Nephron progenitor cell (in vitro differentiated cells): ENCODE measurements around the gene TCAP.

Experiments used
- DNase-seq: peaks from one replicate; pipeline ENCODE4 v3.0.0; 2021
- H3K27ac Mint-ChIP-seq: 2 replicates; pipeline ENCODE4 v1.8.0; 2021; ENCODE audit warnings: mild to moderate bottlenecking, moderate library complexity, mixed read lengths
- H3K27me3 Mint-ChIP-seq: 2 replicates; pipeline ENCODE4 v1.8.0; 2021; ENCODE audit warnings: mild to moderate bottlenecking, low read depth, mixed read lengths; ENCODE audit not compliant: poor library complexity
- H3K36me3 Mint-ChIP-seq: 2 replicates; pipeline ENCODE4 v1.8.0; 2021; ENCODE audit warnings: low read depth, mixed read lengths
- H3K4me1 Mint-ChIP-seq: 2 replicates; pipeline ENCODE4 v1.8.0; 2021; ENCODE audit warnings: mixed read lengths
- H3K4me3 Mint-ChIP-seq: 2 replicates; pipeline ENCODE4 v1.8.0; 2021; ENCODE audit warnings: mild to moderate bottlenecking, moderate library complexity, mixed read lengths
- H3K9me3 Mint-ChIP-seq: 2 replicates; pipeline ENCODE4 v1.8.0; 2021; ENCODE audit warnings: mild to moderate bottlenecking, moderate library complexity, mixed read lengths
- CTCF ChIP-seq: fragments of 200-600 bp; sonication (generic); IDR thresholded peaks from 2 replicates; pipeline ENCODE4 v1.5.0; 2021; ENCODE audit warnings: antibody characterized with exemption

The TCAP gene

GRCh38 chr17:39658346-39658745, 6.8 kb upstream of the TCAP start:
- peaks cover 5% of the 10 kb centered on the region for H3K36me3 Mint-ChIP-seq
- H3K27me3 Mint-ChIP-seq: no peaks in the 10 kb centered on the region
- DNase-seq: no peak
- H3K4me3 Mint-ChIP-seq: no peak overlapping the region
- peaks cover 31% of the 10 kb centered on the region for H3K4me1 Mint-ChIP-seq
- no peak overlapping the region for H3K27ac Mint-ChIP-seq
- no peak for TF ChIP-seq CTCF
- no peaks in the 10 kb centered on the region for H3K9me3 Mint-ChIP-seq

GRCh38 chr17:39658760-39659159, 6.4 kb upstream of the TCAP start:
- Mint-ChIP-seq H3K4me1 (peaks cover 28% of the 10 kb centered on the region), H3K27me3 (no peaks in the 10 kb centered on the region), H3K4me3 (no peak overlapping the region), H3K27ac (no peak overlapping the region), H3K9me3 (no peaks in the 10 kb centered on the region), H3K36me3 (peaks cover 5% of the 10 kb centered on the region)
- TF ChIP-seq CTCF: no peak
- no peak for DNase-seq

- no peak overlapping the region for H3K4me3 Mint-ChIP-seq
- no peak for DNase-seq
- H3K36me3 Mint-ChIP-seq: peaks cover 5% of the 10 kb centered on the region
- no peak for TF ChIP-seq CTCF
- H3K27ac Mint-ChIP-seq: no peak overlapping the region
- peaks cover 27% of the 10 kb centered on the region for H3K4me1 Mint-ChIP-seq
- no peaks in the 10 kb centered on the region for H3K9me3 Mint-ChIP-seq
- no peaks in the 10 kb centered on the region for H3K27me3 Mint-ChIP-seq
Observed at GRCh38 chr17:39659279-39660010, 5.7 kb upstream of the TCAP start.

- H3K27me3 Mint-ChIP-seq: no peaks in the 10 kb centered on the region
Observed at GRCh38 chr17:39660011-39660360, 5.2 kb upstream of the TCAP start.

GRCh38 chr17:39660397-39661385, 4.5 kb upstream of the TCAP start:
- H3K4me3 Mint-ChIP-seq: no peak overlapping the region
- H3K36me3 Mint-ChIP-seq: peaks cover under 1% of the 10 kb centered on the region
- no peak for TF ChIP-seq CTCF
- no peaks in the 10 kb centered on the region for H3K9me3 Mint-ChIP-seq
- peaks cover 2% of the 10 kb centered on the region for H3K27me3 Mint-ChIP-seq
- DNase-seq: no peak
- H3K27ac Mint-ChIP-seq: no peak overlapping the region
- H3K4me1 Mint-ChIP-seq: peaks cover 15% of the 10 kb centered on the region

More at GRCh38 chr17:39660011-39660360, 5.2 kb upstream of the TCAP start:
- DNase-seq: no peak
- Mint-ChIP-seq H3K9me3 (no peaks in the 10 kb centered on the region), H3K36me3 (peaks cover 5% of the 10 kb centered on the region), H3K27ac (no peak overlapping the region), H3K4me3 (no peak overlapping the region), H3K4me1 (peaks cover 22% of the 10 kb centered on the region)
- TF ChIP-seq CTCF: no peak
